B cell (primary cell): ENCODE results near the gene RANBP3. TPM values are rescaled to one million over a fixed set of nuclear protein-coding genes. Genes with fewer than 3 reads are reported as not detected.

Experiments used
- ATAC-seq: fragments of 200-7000 bp; cut with Tn5 transposase; one replicate; pipeline ENCODE4 v1.10.0; 2021; ENCODE audit warnings: low read depth, mild to moderate bottlenecking, moderate number of reproducible peaks, moderate library complexity
- CTCF ChIA-PET: fragments of 350-600 bp; sonication (Branson Sonifier 250); formaldehyde crosslinking; loops from one replicate; lab custom pipeline; 2021; ENCODE audit warnings: antibody characterized with exemption, inconsistent platforms; lab: Charles Lee
- POLR2A ChIA-PET: fragments of 350-600 bp; sonication (Branson Sonifier 250); formaldehyde crosslinking; loops from one replicate; lab custom pipeline; 2021; ENCODE audit warnings: antibody characterized with exemption; lab: Charles Lee
- DNase-seq: peaks from one replicate; pipeline ENCODE4 v3.0.0; 2013
- H2AFZ ChIP-seq: 2 replicates; pipeline ENCODE4 v1.6.1; 2012; ENCODE audit warnings: mild to moderate bottlenecking, low read depth, low read length; ENCODE audit not compliant: insufficient read depth, poor library complexity, severe bottlenecking
- H3K27ac ChIP-seq, 2 donors: 1 replicate in 1 of 2; 2 replicates in 1 of 2; pipeline ENCODE4 v1.5.1; 2012 to 2013; ENCODE audit warnings: low read length in 2 of 2, mild to moderate bottlenecking in 2 of 2, moderate library complexity in 1 of 2
- H3K27me3 ChIP-seq, 4 experiments: fragments of 200-600 bp in 1 of 4; sonication (generic) in 1 of 4; replicated peaks in 1 of 4; 1 replicate in 2 of 4; 2 replicates in 2 of 4; pipeline versions ENCODE4 v1.6.1 to v1.7.0; 2013 to 2016; ENCODE audit warnings: low read length in 3 of 4, mild to moderate bottlenecking in 2 of 4, mixed read lengths in 1 of 4, moderate library complexity in 1 of 4; ENCODE audit not compliant: insufficient read depth in 4 of 4, control insufficient read depth in 3 of 4; ENCODE audit errors: control extremely low read depth in 1 of 4
- H3K36me3 ChIP-seq, 2 experiments: replicated peaks in 1 of 2; 1 replicate in 1 of 2; 2 replicates in 1 of 2; pipeline versions ENCODE4 v1.6.1 to v1.7.1; 2013; ENCODE audit warnings: low read length in 1 of 2; ENCODE audit not compliant: insufficient read depth in 2 of 2, control insufficient read depth in 1 of 2; ENCODE audit errors: control extremely low read depth in 1 of 2, extremely low read depth in 1 of 2
- H3K4me1 ChIP-seq, 2 donors: fragments of 200-600 bp in 1 of 2; sonication (generic) in 1 of 2; 1 replicate in 1 of 2; 2 replicates in 1 of 2; pipeline versions ENCODE4 v1.5.1 to v1.6.1; 2013 to 2017; ENCODE audit warnings: low read length in 2 of 2; ENCODE audit not compliant: control insufficient read depth in 2 of 2, insufficient read depth in 2 of 2
- H3K4me2 ChIP-seq: replicated peaks from 2 replicates; pipeline ENCODE3; 2012; ENCODE audit warnings: mild to moderate bottlenecking, low read depth, low read length; ENCODE audit not compliant: poor library complexity, severe bottlenecking
- H3K4me3 ChIP-seq, 5 experiments: fragments of 200-600 bp in 1 of 5; sonication (generic) in 1 of 5; 1 replicate in 3 of 5; 2 replicates in 2 of 5; pipeline versions ENCODE4 v1.5.1 to v1.7.0; 2011 to 2016; ENCODE audit warnings: low read length in 4 of 5, mild to moderate bottlenecking in 4 of 5, low read depth in 2 of 5, control low read depth in 1 of 5, moderate library complexity in 1 of 5; ENCODE audit not compliant: insufficient read depth in 1 of 5; ENCODE audit errors: control extremely low read depth in 1 of 5, extremely low read depth in 1 of 5
- H3K79me2 ChIP-seq: fragments of 200-600 bp; sonication (generic); one replicate; pipeline ENCODE4 v1.6.0; 2016; ENCODE audit warnings: low read length; ENCODE audit not compliant: control insufficient read depth, insufficient read depth
- H3K9ac ChIP-seq: fragments of 200-600 bp; sonication (generic); 2 replicates; pipeline ENCODE4 v1.6.1; 2017; ENCODE audit warnings: mild to moderate bottlenecking, low read length, moderate library complexity
- H3K9me3 ChIP-seq, 3 donors: one replicate each; pipeline versions ENCODE4 v1.6.1 to v1.7.1; 2013; ENCODE audit warnings: low read length in 2 of 3; ENCODE audit not compliant: control insufficient read depth in 2 of 3, insufficient read depth in 1 of 3; ENCODE audit errors: control extremely low read depth in 1 of 3
- H4K20me1 ChIP-seq: 2 replicates; pipeline ENCODE4 v1.6.0; 2012; ENCODE audit warnings: mild to moderate bottlenecking, low read length; ENCODE audit not compliant: insufficient read depth, control insufficient read depth, poor library complexity, severe bottlenecking
- H3K27ac Mint-ChIP-seq: one replicate; pipeline ENCODE4 v1.8.0; 2021; ENCODE audit warnings: mixed read lengths
- H3K27me3 Mint-ChIP-seq: one replicate; pipeline ENCODE4 v1.8.0; 2021; ENCODE audit warnings: mixed read lengths
- H3K4me1 Mint-ChIP-seq: one replicate; pipeline ENCODE4 v1.8.0; 2021; ENCODE audit warnings: mixed read lengths
- H3K4me3 Mint-ChIP-seq: one replicate; pipeline ENCODE4 v1.8.0; 2021; ENCODE audit warnings: mixed read lengths
- H3K9me3 Mint-ChIP-seq: one replicate; pipeline ENCODE4 v1.8.0; 2022; ENCODE audit warnings: mixed read lengths; ENCODE audit not compliant: insufficient read depth
- CTCF ChIP-seq: fragments of 200-600 bp; IDR thresholded peaks from one replicate; pipeline ENCODE4 v1.8.0; 2022; ENCODE audit warnings: antibody characterized with exemption, mild to moderate bottlenecking
- EZH2 ChIP-seq: IDR thresholded peaks from 2 replicates; pipeline ENCODE4 v1.6.1; 2012; ENCODE audit warnings: borderline replicate concordance, low read depth, mild to moderate bottlenecking, moderate library complexity, low read length; ENCODE audit not compliant: insufficient read depth, poor library complexity, severe bottlenecking
- WGBS: methylation state at CpG from one replicate; pipeline ENCODE4 v1.1.5; 2013; ENCODE audit warnings: missing lambda C conversion rate; ENCODE audit not compliant: insufficient coverage; 5-methylcytosine and 5-hydroxymethylcytosine counted together
- intact Hi-C: fragments of 100-400 bp; cut with micrococcal nuclease; formaldehyde crosslinking; loops from one replicate; pipeline ENCODE4 v1.10.0; 2022
- polyA plus RNA-seq: library from polyadenylated mRNA; depleted of rRNA; stranded (reverse); fragments of >200 nt; gene quantifications from 2 replicates; pipeline ENCODE4 v1.2.3, GENCODE V29; 2012
- total RNA-seq, 2 donors: library from RNA; stranded (reverse); fragments of 120-200 nt in 1 of 2; gene quantifications; 1 replicate in 1 of 2; 2 replicates in 1 of 2; pipeline versions ENCODE4 v1.2.3 to v1.2.4, GENCODE V29; 2013 to 2022

RANBP3 gene
- total and polyA plus RNA-seq, 2 donors (not counting 1 experiment from before 2014, with no cell fraction given): 86.7 to 91.7 TPM

GRCh38 chr19:5929625-5930024, 48.3 kb downstream of the RANBP3 start:
- Histone ChIP-seq H3K36me3 (peaks cover 0 to 87% of the 10 kb centered on the region in 2 experiments), H3K9me3 (no peaks in the 10 kb centered on the region), H3K9ac (no peak overlapping the region), H3K27ac (no peak overlapping the region), H3K4me2 (no peak overlapping the region), H3K4me3 (no peak overlapping the region), H2AFZ (no peak overlapping the region), H3K4me1 (peaks cover 0 to 16% of the 10 kb centered on the region in 2 donors), H3K27me3 (no peaks in the 10 kb centered on the region), H3K79me2 (peaks cover 26% of the 10 kb centered on the region), H4K20me1 (peaks cover 29% of the 10 kb centered on the region)
- 99% methylated on average over 12 of the region's 14 CpGs for WGBS
- Mint-ChIP-seq H3K27me3 (no peaks in the 10 kb centered on the region), H3K9me3 (no peaks in the 10 kb centered on the region), H3K4me1 (peaks cover 13% of the 10 kb centered on the region), H3K4me3 (no peak overlapping the region), H3K27ac (no peak overlapping the region)
- DNase-seq (no peak), ATAC-seq (no peak)
- ChIA-PET CTCF (no interaction called here), POLR2A (no interaction called here)
- intact Hi-C loops: no loop called here
- TF ChIP-seq CTCF (no peak), EZH2 (no peak)

GRCh38 chr19:5929179-5929578, 48.8 kb downstream of the RANBP3 start:
- peaks cover 22% of the 10 kb centered on the region for H3K79me2 ChIP-seq
- H3K9me3 ChIP-seq: no peaks in the 10 kb centered on the region
- H3K4me2 ChIP-seq: no peak overlapping the region
- H3K9ac ChIP-seq: no peak overlapping the region
- WGBS: 96% methylated on average over 10 of the region's 13 CpGs
- H3K36me3 ChIP-seq: peaks cover 0 to 90% of the 10 kb centered on the region in 2 experiments
- H4K20me1 ChIP-seq: peaks cover 25% of the 10 kb centered on the region
- TF ChIP-seq CTCF: no peak
- no peak for DNase-seq
- H3K27ac ChIP-seq: no peak overlapping the region
- peaks cover 0 to 16% of the 10 kb centered on the region in 2 donors for H3K4me1 ChIP-seq
- Mint-ChIP-seq H3K27ac (no peak overlapping the region), H3K4me1 (peaks cover 13% of the 10 kb centered on the region), H3K4me3 (no peak overlapping the region), H3K27me3 (no peaks in the 10 kb centered on the region), H3K9me3 (no peaks in the 10 kb centered on the region)
- H3K4me3 ChIP-seq: no peak overlapping the region
- no peak for ATAC-seq
- no peak overlapping the region for H2AFZ ChIP-seq
- CTCF ChIA-PET: no interaction called here
- POLR2A ChIA-PET: no interaction called here
- intact Hi-C loops: no loop called here
- H3K27me3 ChIP-seq: no peaks in the 10 kb centered on the region
